HG03342 (cell line): ENCODE data around the gene ASF1A.

Experiments
- ATAC-seq: cut with Tn5 transposase; IDR thresholded peaks from one replicate; pipeline ENCODE4 v1.9.1; 2021; ENCODE audit warnings: mild to moderate bottlenecking, moderate library complexity; ENCODE audit not compliant: unreplicated experiment

Gene ASF1A

DNA sequence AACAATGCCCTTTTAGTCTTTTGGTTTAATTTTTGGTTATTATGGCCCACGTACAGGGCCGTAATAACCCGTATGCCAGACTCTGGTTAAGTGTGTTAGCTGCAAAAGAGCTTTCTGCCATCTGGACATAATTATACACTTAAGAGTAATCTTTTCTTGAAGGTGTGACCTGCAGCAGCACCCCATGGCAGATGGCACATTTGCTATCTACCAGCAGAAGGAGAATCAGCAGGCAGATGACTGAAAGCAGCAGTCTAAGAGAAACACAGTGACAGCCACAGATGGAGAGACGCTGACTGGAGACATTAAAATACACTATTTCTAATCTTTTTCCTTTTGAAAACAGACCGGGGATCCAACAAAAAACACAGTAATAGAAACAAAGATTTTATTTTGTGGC is 18.7 kb downstream of the ASF1A start:
- ATAC-seq: no peak

GRCh38 chr6:118913161-118913560 is 19.2 kb downstream of the ASF1A start:
- ATAC-seq: no peak

DNA sequence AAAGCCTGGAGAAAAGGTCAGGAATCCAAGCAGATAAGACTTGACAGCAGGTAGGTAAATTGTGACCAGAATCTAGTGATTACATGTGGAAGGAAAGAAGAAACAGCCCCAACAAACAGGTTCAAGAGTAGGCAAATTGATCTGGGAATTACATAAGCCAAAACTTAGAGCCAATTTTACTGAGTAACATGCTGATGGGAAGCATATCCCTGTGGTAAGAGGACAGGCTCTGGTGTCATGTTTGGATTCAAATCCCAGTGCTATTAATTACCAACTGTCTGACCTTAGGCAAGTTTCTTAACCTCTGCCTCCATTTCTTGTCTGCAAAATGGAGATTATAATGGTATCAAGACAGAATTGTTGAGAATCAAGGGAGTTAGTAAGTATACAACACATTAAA is 20.6 kb downstream of the ASF1A start:
- no peak for ATAC-seq

- no peak for ATAC-seq
Measured at GRCh38 chr6:118917546-118918328, 23.8 kb downstream of the ASF1A start.

GRCh38 chr6:118918329-118918725 is 24.4 kb downstream of the ASF1A start:
- no peak for ATAC-seq

GRCh38 chr6:118921084-118921483 is 27.1 kb downstream of the ASF1A start:
- no peak for ATAC-seq

DNA sequence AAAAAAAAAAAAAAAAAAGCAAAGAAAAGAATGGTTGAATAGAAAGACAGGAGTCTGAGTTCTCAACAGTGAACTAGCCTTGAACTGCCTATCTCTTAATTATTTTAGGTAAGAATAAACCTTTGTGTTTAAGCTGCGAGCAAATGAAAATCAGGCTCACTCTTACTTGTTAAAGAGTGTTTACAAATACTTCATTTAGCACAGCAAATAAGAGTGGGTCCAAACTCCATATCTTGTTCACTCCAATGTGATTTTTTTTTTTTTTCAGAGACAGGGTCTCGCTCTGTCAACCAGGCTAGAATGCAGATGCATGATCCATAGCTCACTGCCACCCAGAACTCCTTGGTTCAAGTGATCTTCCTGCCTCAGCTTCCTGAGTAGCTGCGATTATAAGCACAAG is 29.1 kb downstream of the ASF1A start:
- ATAC-seq: no peak

DNA sequence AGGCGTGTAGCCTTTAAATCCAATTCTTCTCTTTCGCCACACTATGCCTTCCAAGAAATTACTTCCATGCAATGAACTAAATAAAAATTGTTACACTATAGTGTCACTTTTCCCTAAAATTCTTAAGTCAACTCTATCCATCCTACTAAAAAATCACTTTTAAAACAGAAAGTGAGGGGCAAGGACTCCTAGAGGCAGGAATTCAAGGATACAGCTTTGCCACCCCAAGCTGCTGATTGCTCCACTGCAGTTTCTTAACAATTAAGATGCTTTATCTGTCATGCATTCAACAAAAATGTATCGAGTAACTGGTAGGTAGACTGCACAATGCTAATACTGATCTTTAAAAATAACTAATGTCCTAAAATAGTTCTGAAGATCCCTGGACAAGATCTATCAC is 36.7 kb downstream of the ASF1A start:
- no peak for ATAC-seq

- ATAC-seq: no peak
Measured at GRCh38 chr6:118931436-118931835, 37.5 kb downstream of the ASF1A start.

- no peak for ATAC-seq
Measured at GRCh38 chr6:118932421-118932820, 38.5 kb downstream of the ASF1A start.

DNA sequence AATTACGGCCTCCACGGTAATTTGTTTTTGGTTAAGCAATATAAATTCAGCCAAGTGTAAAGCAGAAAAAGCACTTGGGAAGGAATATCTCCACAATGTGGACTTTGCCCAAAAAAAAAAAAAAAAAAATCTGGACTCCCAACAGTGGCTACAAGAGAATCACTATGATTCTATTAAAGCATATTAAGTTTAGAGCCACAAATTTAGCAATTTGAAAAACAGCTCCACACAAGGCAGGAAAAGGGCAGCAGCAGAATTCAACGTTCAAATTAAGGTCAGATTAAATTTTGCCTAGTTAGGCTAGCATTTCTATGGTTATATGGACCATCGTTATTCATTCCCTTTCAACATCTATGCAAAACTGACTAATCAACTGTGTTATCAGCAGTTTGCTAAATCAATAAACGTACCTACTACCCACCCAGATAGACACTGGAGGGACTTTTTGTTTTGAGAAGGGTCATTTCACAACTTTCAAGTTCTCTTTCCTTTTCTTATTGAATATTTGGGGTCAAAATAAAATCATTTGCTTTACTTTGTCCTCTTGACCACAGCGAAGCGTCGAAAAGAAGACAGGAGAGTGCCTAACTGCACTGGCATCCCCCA is 40.0 kb downstream of the ASF1A start:
- no peak for ATAC-seq

- ATAC-seq: peak; percentile 94
Measured at GRCh38 chr6:118934461-118935330, 40.7 kb downstream of the ASF1A start, which contains the start of gene MCM9. MCM9 (minus strand) TSS chr6:118935159; CDS start chr6:118931723, 3,436 bp downstream.

DNA sequence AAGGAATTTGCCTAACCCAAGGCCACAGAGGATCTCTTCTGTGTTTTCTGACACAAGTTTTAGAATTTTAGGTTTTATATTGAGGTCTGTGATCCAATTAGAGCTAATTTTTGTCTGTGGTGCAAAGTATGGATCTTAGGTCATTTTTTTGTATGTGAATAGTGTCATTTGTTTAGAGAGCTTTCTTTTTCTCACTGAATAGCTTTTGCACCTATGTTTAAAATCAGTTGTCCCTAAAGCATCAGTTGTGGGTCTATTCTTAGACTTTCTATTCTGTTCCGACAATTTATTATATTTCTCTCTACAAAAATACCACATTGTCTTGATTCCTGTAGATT is 41.3 kb downstream of the ASF1A start:
- peak; percentile 4 for ATAC-seq

DNA sequence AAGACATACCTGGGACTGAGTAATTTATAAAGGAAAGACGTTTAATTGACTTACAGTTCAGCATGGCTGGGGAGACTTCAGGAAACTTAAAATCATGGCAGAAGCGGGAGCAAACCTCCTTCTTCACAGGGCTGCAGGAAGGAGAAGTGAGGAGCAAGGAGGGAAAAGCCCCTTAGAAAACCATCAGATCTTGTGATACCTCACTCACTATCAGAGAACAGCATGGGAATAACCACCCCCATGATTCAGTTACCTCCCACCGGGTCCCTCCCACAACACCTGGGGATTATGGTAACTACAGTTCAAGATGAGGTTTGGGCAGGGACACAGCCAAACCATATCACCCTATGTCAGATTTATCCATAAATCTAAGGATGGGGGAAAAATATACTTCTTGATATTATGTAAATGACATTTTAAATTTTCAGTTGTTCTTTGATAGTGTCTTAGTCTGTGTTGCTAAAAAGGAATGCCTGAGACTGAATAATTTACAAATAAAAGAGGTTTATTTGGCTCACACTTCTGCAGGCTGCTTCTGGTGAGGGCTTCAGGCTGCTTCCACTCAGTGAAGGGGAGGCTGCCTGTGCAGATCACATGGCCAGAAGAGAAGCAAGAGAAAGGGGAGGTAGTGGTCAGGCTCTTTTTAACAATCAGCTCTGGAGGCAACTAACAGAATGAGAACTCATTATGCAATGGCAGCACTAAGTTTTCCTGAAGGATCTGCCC is 42.2 kb downstream of the ASF1A start:
- ATAC-seq: no peak

GRCh38 chr6:118939683-118940082 is 45.7 kb downstream of the ASF1A start:
- ATAC-seq: no peak

GRCh38 chr6:118940770-118941169 is 46.8 kb downstream of the ASF1A start:
- no peak for ATAC-seq

DNA sequence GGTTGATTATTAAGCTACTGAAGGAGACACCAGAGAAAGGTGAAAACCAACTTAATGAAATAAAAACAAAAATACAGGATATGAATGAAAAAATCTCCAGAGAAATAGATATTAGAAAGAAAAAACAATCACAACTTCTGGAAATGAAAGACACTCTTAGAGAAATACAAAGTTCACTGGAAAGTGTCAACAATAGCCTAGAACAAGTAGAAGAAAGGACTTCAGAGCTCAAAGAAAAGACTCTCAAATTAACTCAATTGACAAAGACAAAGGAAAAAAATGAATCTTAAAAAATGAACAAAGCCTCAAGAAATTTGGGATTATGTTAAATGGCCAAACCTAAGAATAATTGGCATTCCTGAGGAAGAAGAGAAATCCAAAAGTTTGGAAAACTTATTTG is 51.3 kb downstream of the ASF1A start:
- no peak for ATAC-seq

GRCh38 chr6:118952683-118953082 is 58.7 kb downstream of the ASF1A start:
- ATAC-seq: no peak

- ATAC-seq: no peak
Measured at GRCh38 chr6:118953391-118953790, 59.4 kb downstream of the ASF1A start.
